Panc1 (cell line): Measurements from ENCODE around the gene RITA1. TPM values are rescaled to one million over a fixed set of nuclear protein-coding genes. Genes with fewer than 3 reads are reported as not detected.
A peak's percentile ranks its signal among the peaks of the same experiment; 100 is the strongest.

Experiments
- ATAC-seq: fragments of 200-7000 bp; cut with Tn5 transposase; 2 replicates; pipeline ENCODE4 v1.9.1; 2020; ENCODE audit warnings: mild to moderate bottlenecking, moderate library complexity
- BruUV-seq: library from RNA; stranded (reverse); fragments of 400-500 nt; replicated peaks from 2 replicates; lab custom pipeline; 2021; lab: Mats Ljungman, UMichigan
- CTCF ChIA-PET: fragments of 300-600 bp; sonication (Branson Sonifier 250); formaldehyde crosslinking; loops from one replicate; lab custom pipeline; 2022; ENCODE audit warnings: antibody characterized with exemption; lab: Charles Lee
- POLR2A ChIA-PET: fragments of 300-600 bp; sonication (Branson Sonifier 250); formaldehyde crosslinking; loops from one replicate; lab custom pipeline; 2022; ENCODE audit warnings: antibody characterized with exemption; lab: Charles Lee
- DNase-seq: peaks from one replicate; pipeline ENCODE4 v3.0.0-alpha.2; 2010; ENCODE audit warnings: low read depth, low spot score
- H3K27ac ChIP-seq: 2 replicates; pipeline ENCODE4 v1.5.1; 2011; ENCODE audit warnings: mild to moderate bottlenecking, low read length, inconsistent platforms
- H3K27me3 ChIP-seq: fragments of 200-500 bp; sonication (Bioruptor generic); 2 replicates; pipeline ENCODE4 v1.6.0; 2014; ENCODE audit warnings: low read length, inconsistent platforms; ENCODE audit not compliant: control insufficient read depth, insufficient read depth
- H3K36me3 ChIP-seq: fragments of 200-500 bp; sonication (Bioruptor generic); 2 replicates; pipeline ENCODE4 v1.5.1; 2014; ENCODE audit warnings: inconsistent platforms, mild to moderate bottlenecking, low read length, moderate library complexity; ENCODE audit not compliant: control insufficient read depth, insufficient read depth
- H3K4me1 ChIP-seq: 2 replicates; pipeline ENCODE4 v1.5.1; 2011; ENCODE audit warnings: inconsistent platforms, mild to moderate bottlenecking, low read length, moderate library complexity; ENCODE audit not compliant: control insufficient read depth, insufficient read depth
- H3K4me3 ChIP-seq, 2 experiments: 2 replicates each; pipeline ENCODE4 v1.5.1; 2011 to 2012; ENCODE audit warnings: low read depth in 2 of 2, low read length in 2 of 2, mild to moderate bottlenecking in 2 of 2, inconsistent platforms in 1 of 2, moderate library complexity in 1 of 2
- H3K9me3 ChIP-seq: fragments of 200-500 bp; sonication (Bioruptor generic); 2 replicates; pipeline ENCODE4 v1.5.1; 2014; ENCODE audit warnings: low read depth, mild to moderate bottlenecking, inconsistent platforms, low read length, moderate library complexity; ENCODE audit not compliant: control insufficient read depth, insufficient read depth
- CTCF ChIP-seq: fragments of 450-650 bp; IDR thresholded peaks from 2 replicates; pipeline ENCODE4 v1.5.1; 2017; ENCODE audit warnings: mild to moderate bottlenecking
- POLR2AphosphoS5 ChIP-seq: IDR thresholded peaks from 2 replicates; pipeline ENCODE4 v1.6.1; 2012; ENCODE audit warnings: mild to moderate bottlenecking, low read depth, low read length, moderate library complexity
- REST ChIP-seq, 2 experiments: IDR thresholded peaks; 2 replicates each; pipeline ENCODE4 v1.6.1; 2011 to 2012; ENCODE audit warnings: low read depth in 2 of 2, control low read depth in 1 of 2, low read length in 1 of 2, mild to moderate bottlenecking in 1 of 2, moderate library complexity in 1 of 2; ENCODE audit not compliant: insufficient read depth in 1 of 2
- SIN3A ChIP-seq: IDR thresholded peaks from 2 replicates; pipeline ENCODE4 v1.6.1; 2012; ENCODE audit warnings: low read depth, mild to moderate bottlenecking, low read length, moderate library complexity, borderline replicate concordance; ENCODE audit not compliant: insufficient read depth
- TCF7L2 ChIP-seq: IDR thresholded peaks from 2 replicates; pipeline ENCODE4 v1.6.1; 2011; ENCODE audit warnings: mild to moderate bottlenecking, low read depth, low read length, inconsistent platforms
- in situ Hi-C: cut with HindIII; loops from 2 replicates; pipeline ENCODE4 v1.10.0; 2016; ENCODE audit warnings: low sequenced_read_pairs, low pct_unique_long_range_greater_than_20kb
- intact Hi-C: fragments of 100-400 bp; cut with micrococcal nuclease; formaldehyde crosslinking; loops from one replicate; pipeline ENCODE4 v1.10.0; 2022; ENCODE audit not compliant: unreplicated experiment
- total RNA-seq: library from RNA; stranded (reverse); gene quantifications from one replicate; pipeline ENCODE4 v1.2.1, GENCODE V29; 2021; ENCODE audit not compliant: unreplicated experiment

RITA1 gene
- total RNA-seq, 1 experiment from 2014 or later: 41.0 TPM

- CTCF ChIA-PET: no interaction called here
- ATAC-seq (no peak), DNase-seq (no peak)
- intact Hi-C loops: no loop called here
- POLR2A ChIA-PET: no interaction called here
- no peak overlapping the region for H3K4me3 ChIP-seq
- no peaks in the 10 kb centered on the region for H3K27me3 ChIP-seq
- no peaks in the 10 kb centered on the region for H3K9me3 ChIP-seq
- H3K36me3 ChIP-seq: peaks cover 3% of the 10 kb centered on the region
- TF ChIP-seq CTCF (no peak), REST (IDR thresholded peaks at IDR 0.05; ENCODE audit: insufficient read depth in 1 of 2, low read depth in 2 of 2, low read length in 1 of 2) (no peak), POLR2AphosphoS5 (no peak), SIN3A (no peak), TCF7L2 (no peak)
- peaks cover 54% of the 10 kb centered on the region for H3K4me1 ChIP-seq
- BruUV-seq: no TSS peak
- in situ Hi-C loops: no loop called here
- peak overlapping the region; percentile 74; the same call in 1 of the 2 replicates for H3K27ac ChIP-seq
These were observed 5.7 kb downstream of the RITA1 start for GRCh38 chr12:113191227-113191626.

DNA sequence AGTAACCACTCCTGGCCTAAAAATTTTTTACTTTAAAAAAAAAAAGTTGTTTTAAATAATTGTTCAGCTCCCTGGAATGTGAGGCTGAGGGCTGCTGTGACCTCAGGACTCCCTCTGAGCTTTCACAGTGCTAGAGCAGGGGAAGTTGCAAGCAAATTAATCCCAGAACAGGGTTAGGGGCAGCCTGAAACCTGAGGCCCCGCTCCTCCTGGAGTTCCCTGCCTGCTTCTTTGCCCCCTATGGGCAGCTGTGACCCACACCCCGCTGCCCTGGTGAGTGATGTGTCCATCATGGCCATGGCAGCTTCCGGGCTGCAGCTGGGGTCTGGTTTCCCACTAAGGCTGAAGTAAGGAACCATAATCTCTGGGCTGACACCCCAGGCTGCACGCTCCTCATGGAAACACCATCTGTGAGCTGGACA is 9.5 kb downstream of the RITA1 start:
- Histone ChIP-seq H3K36me3 (no peaks in the 10 kb centered on the region), H3K4me1 (peaks cover 47% of the 10 kb centered on the region), H3K9me3 (no peaks in the 10 kb centered on the region), H3K4me3 (no peak overlapping the region), H3K27me3 (no peaks in the 10 kb centered on the region), H3K27ac (peak overlapping the region; percentile 67)
- DNase-seq (no peak), ATAC-seq (no peak)
- CTCF ChIA-PET: interaction anchor here (0.5 kb wide), 1 partner anchor 173 kb away, joined by 5 read pairs; no protein-coding TSS in a partner anchor
- intact Hi-C loops (no loop called here), in situ Hi-C loops (no loop called here)
- TF ChIP-seq REST (IDR thresholded peaks at IDR 0.05; ENCODE audit: insufficient read depth in 1 of 2, low read depth in 2 of 2, low read length in 1 of 2): no peak
- TF ChIP-seq CTCF: no peak
- TF ChIP-seq TCF7L2: no peak
- TF ChIP-seq POLR2AphosphoS5: no peak
- TF ChIP-seq SIN3A: no peak
- POLR2A ChIA-PET: no interaction called here
- BruUV-seq: no TSS peak
